H1 (cell line): ENCODE measurements around the gene CTNNBL1. TPM values are rescaled to one million over a fixed set of nuclear protein-coding genes. Genes with fewer than 3 reads are reported as not detected.

ENCODE experiments used
- CTCF ChIA-PET: fragments of 300-600 bp; sonication (Branson Sonifier 250); formaldehyde crosslinking; loops from one replicate; lab custom pipeline; 2021; ENCODE audit not compliant: partially characterized antibody; lab: Charles Lee
- POLR2A ChIA-PET: fragments of 300-600 bp; sonication (Branson Sonifier 250); formaldehyde crosslinking; loops from one replicate; lab custom pipeline; 2021; ENCODE audit warnings: inconsistent platforms; ENCODE audit not compliant: partially characterized antibody; lab: Charles Lee
- DNase-seq, 2 experiments: peaks; one replicate each; pipeline versions ENCODE4 v3.0.0 to v3.0.0-alpha.2; 2010 to 2022; ENCODE audit warnings: low spot score in 2 of 2, low read depth in 1 of 2, mixed read lengths in 1 of 2
- FAIRE-seq: peaks from 2 replicates; lab custom pipeline; 2011; peaks lifted over from hg19 to GRCh38; lab: Jason Lieb, UNC
- H2AFZ ChIP-seq: 2 replicates; pipeline ENCODE4 v1.8.1; 2012; ENCODE audit warnings: low read length, inconsistent platforms
- H2AK5ac ChIP-seq: 2 replicates; pipeline ENCODE4 v1.6.1; 2013; ENCODE audit warnings: low read depth, low read length
- H2BK120ac ChIP-seq: replicated peaks from 2 replicates; pipeline ENCODE3; 2013; ENCODE audit warnings: low read depth, low read length, inconsistent platforms
- H2BK12ac ChIP-seq: 2 replicates; pipeline ENCODE4 v1.6.1; 2013; ENCODE audit warnings: low read depth, low read length
- H2BK15ac ChIP-seq: 2 replicates; pipeline ENCODE4 v1.6.1; 2013; ENCODE audit warnings: low read length
- H2BK20ac ChIP-seq: 2 replicates; pipeline ENCODE4 v1.6.1; 2013; ENCODE audit warnings: low read length
- H2BK5ac ChIP-seq: 2 replicates; pipeline ENCODE4 v1.6.1; 2013; ENCODE audit warnings: low read depth, low read length
- H3K14ac ChIP-seq: 2 replicates; pipeline ENCODE4 v1.6.1; 2013; ENCODE audit warnings: inconsistent platforms; ENCODE audit not compliant: insufficient read length
- H3K18ac ChIP-seq: 2 replicates; pipeline ENCODE4 v1.6.1; 2013; ENCODE audit warnings: low read length; ENCODE audit errors: extremely low read depth
- H3K23ac ChIP-seq: 2 replicates; pipeline ENCODE4 v1.6.1; 2013; ENCODE audit warnings: inconsistent platforms; ENCODE audit not compliant: insufficient read length
- H3K23me2 ChIP-seq: 2 replicates; pipeline ENCODE4 v1.6.1; 2013; ENCODE audit warnings: low read depth, low read length
- H3K27ac ChIP-seq: 2 replicates; pipeline ENCODE4 v1.6.1; 2011; ENCODE audit warnings: low read depth, low read length, inconsistent platforms
- H3K27me3 ChIP-seq, 4 experiments: replicated peaks in 1 of 4; 1 replicate in 1 of 4; 2 replicates in 3 of 4; pipeline versions ENCODE4 v1.6.1 to v1.8.1; 2011 to 2013; ENCODE audit warnings: low read length in 3 of 4, mild to moderate bottlenecking in 3 of 4, inconsistent platforms in 2 of 4, mixed read lengths in 2 of 4, moderate library complexity in 1 of 4; ENCODE audit not compliant: control insufficient read depth in 3 of 4, insufficient read depth in 3 of 4; ENCODE audit errors: extremely low read depth in 1 of 4
- H3K36me3 ChIP-seq, 4 experiments: 2 replicates each; pipeline versions ENCODE4 v1.6.1 to v1.8.1; 2011 to 2013; ENCODE audit warnings: mild to moderate bottlenecking in 4 of 4, low read length in 3 of 4, moderate library complexity in 2 of 4, control low read depth in 1 of 4, inconsistent platforms in 1 of 4; ENCODE audit not compliant: insufficient read depth in 4 of 4, control insufficient read depth in 2 of 4
- H3K4ac ChIP-seq: replicated peaks from 2 replicates; pipeline ENCODE3; 2013; ENCODE audit warnings: low read length, low read depth, mixed read lengths, inconsistent platforms; ENCODE audit not compliant: insufficient read length
- H3K4me1 ChIP-seq, 4 experiments: replicated peaks in 1 of 4; 1 replicate in 1 of 4; 2 replicates in 3 of 4; pipeline versions ENCODE4 v1.6.1 to v1.8.1; 2011 to 2013; ENCODE audit warnings: low read length in 3 of 4, inconsistent platforms in 2 of 4, mixed read lengths in 1 of 4; ENCODE audit not compliant: insufficient read depth in 4 of 4, control insufficient read depth in 3 of 4
- H3K4me2 ChIP-seq, 2 experiments: 2 replicates each; pipeline versions ENCODE4 v1.6.1 to v1.8.1; 2011 to 2013; ENCODE audit warnings: low read depth in 2 of 2, low read length in 2 of 2, control low read depth in 1 of 2, inconsistent platforms in 1 of 2, mild to moderate bottlenecking in 1 of 2; ENCODE audit not compliant: insufficient read depth in 1 of 2
- H3K4me3 ChIP-seq, 4 experiments: fragments of 200-600, 300-600 bp in 1 of 4; sonication (generic), shearing (Covaris generic), sonication (Bioruptor Twin) in 1 of 4; 2 replicates each; pipeline versions ENCODE4 v1.5.1 to v1.8.1; 2011 to 2016; ENCODE audit warnings: low read length in 4 of 4, low read depth in 3 of 4, control low read depth in 2 of 4, inconsistent platforms in 2 of 4, mild to moderate bottlenecking in 2 of 4, mixed read lengths in 1 of 4, moderate library complexity in 1 of 4; ENCODE audit not compliant: insufficient read depth in 2 of 4; ENCODE audit errors: extremely low read depth in 1 of 4
- H3K56ac ChIP-seq: replicated peaks from 2 replicates; pipeline ENCODE3; 2013; ENCODE audit warnings: low read depth, mild to moderate bottlenecking, mixed read lengths, low read length, inconsistent platforms; ENCODE audit not compliant: insufficient read length
- H3K79me1 ChIP-seq: 2 replicates; pipeline ENCODE4 v1.6.1; 2013; ENCODE audit warnings: low read depth, low read length, control low read depth
- H3K79me2 ChIP-seq, 2 experiments: 2 replicates each; pipeline versions ENCODE4 v1.6.1 to v1.8.1; 2012 to 2013; ENCODE audit warnings: low read length in 2 of 2, mild to moderate bottlenecking in 2 of 2, inconsistent platforms in 1 of 2; ENCODE audit not compliant: insufficient read depth in 2 of 2, control insufficient read depth in 1 of 2
- H3K9ac ChIP-seq, 4 experiments: replicated peaks in 1 of 4; 1 replicate in 1 of 4; 2 replicates in 3 of 4; pipeline versions ENCODE4 v1.6.1 to v1.8.1; 2011 to 2013; ENCODE audit warnings: low read depth in 3 of 4, low read length in 3 of 4, control low read depth in 2 of 4, mild to moderate bottlenecking in 2 of 4, moderate library complexity in 2 of 4, inconsistent platforms in 1 of 4; ENCODE audit errors: extremely low read depth in 1 of 4
- H3K9me3 ChIP-seq, 2 experiments: 2 replicates each; pipeline versions ENCODE4 v1.6.1 to v1.8.1; 2012 to 2013; ENCODE audit warnings: mild to moderate bottlenecking in 2 of 2, moderate library complexity in 2 of 2, control low read depth in 1 of 2, inconsistent platforms in 1 of 2, low read depth in 1 of 2, low read length in 1 of 2, mixed read lengths in 1 of 2; ENCODE audit not compliant: insufficient read depth in 2 of 2
- H4K20me1 ChIP-seq, 2 experiments: replicated peaks in 1 of 2; 2 replicates each; pipeline versions ENCODE3 to v1.8.1; 2011 to 2013; ENCODE audit warnings: inconsistent platforms in 2 of 2, low read length in 2 of 2, mild to moderate bottlenecking in 1 of 2; ENCODE audit not compliant: insufficient read depth in 2 of 2, control insufficient read depth in 1 of 2
- H4K5ac ChIP-seq: 2 replicates; pipeline ENCODE4 v1.6.1; 2013; ENCODE audit warnings: low read length, low read depth, mixed read lengths, inconsistent platforms; ENCODE audit not compliant: insufficient read length
- H4K8ac ChIP-seq: 2 replicates; pipeline ENCODE4 v1.8.0; 2013; ENCODE audit warnings: mild to moderate bottlenecking, moderate library complexity, low read length, inconsistent platforms; ENCODE audit not compliant: insufficient read depth; ENCODE audit errors: extremely low read depth
- H4K91ac ChIP-seq: replicated peaks from 2 replicates; pipeline ENCODE3; 2013; ENCODE audit warnings: low read length, mixed read lengths, inconsistent platforms; ENCODE audit not compliant: insufficient read length
- CREB1 ChIP-seq: IDR thresholded peaks from 2 replicates; pipeline ENCODE4 v1.6.1; 2012; ENCODE audit warnings: inconsistent platforms
- GABPA ChIP-seq: IDR thresholded peaks from 2 replicates; pipeline ENCODE4 v1.6.1; 2011; ENCODE audit warnings: mild to moderate bottlenecking, low read length, moderate library complexity, borderline replicate concordance; ENCODE audit not compliant: insufficient read depth
- TBP ChIP-seq: IDR thresholded peaks from 2 replicates; pipeline ENCODE4 v1.6.1; 2011; ENCODE audit warnings: low read depth, low read length, improper control_type of control experiment
- whole genome bisulfite sequencing, 2 experiments: shearing (Covaris generic) in 1 of 2; methylation state at CpG; one replicate each; pipeline versions ENCODE4 v1.1.6 to v1.1.7; 2013 to 2015; ENCODE audit warnings: low lambda C conversion rate in 2 of 2, mixed read lengths in 2 of 2, inconsistent platforms in 1 of 2, low coverage in 1 of 2, missing lambda C conversion rate in 1 of 2; ENCODE audit not compliant: insufficient replicate concordance in 2 of 2, insufficient coverage in 1 of 2, insufficient read length in 1 of 2; ENCODE audit errors: extremely low coverage in 1 of 2, missing lambda C conversion rate in 1 of 2; 5-methylcytosine and 5-hydroxymethylcytosine counted together
- polyA plus RNA-seq, 7 experiments: library from polyadenylated mRNA; depleted of rRNA in 3 of 7; stranded (reverse) in 5 of 7; unstranded in 2 of 7; fragments of >200 nt in 5 of 7; fragments of 200-250 nt in 2 of 7; gene quantifications; 1 replicate in 5 of 7; 2 replicates in 1 of 7; 4 replicates in 1 of 7; pipeline versions ENCODE4 v1.2.1 to v1.2.3, GENCODE V29; 2011 to 2013; ENCODE audit warnings: missing spikeins in 2 of 7, mixed read lengths in 2 of 7
- total RNA-seq: library from RNA; stranded (reverse); fragmentation: NEBNext Ultra II Directional; extraction: Animal tissue kit (Norgen Biotek cat#: 25700); gene quantifications from 2 replicates; pipeline ENCODE4 v1.2.1, GENCODE V29; 2021

Gene CTNNBL1
- total and polyA plus RNA-seq, 2 of the 8 experiments (the other 6 are each of a cell fraction or from before 2014, with no cell fraction given): 19.6 to 81.6 TPM

- peaks cover 0 to 12% of the 10 kb centered on the region in 2 experiments; a peak in 2 of 4 replicates for H3K79me2 ChIP-seq
These were observed 21.3 kb downstream of the CTNNBL1 start for GRCh38 chr20:37714978-37715672.

More at GRCh38 chr20:37714978-37715672, 21.3 kb downstream of the CTNNBL1 start:
- H4K91ac ChIP-seq: no peak overlapping the region
- H4K20me1 ChIP-seq: no peaks in the 10 kb centered on the region
- H2BK20ac ChIP-seq: no peak overlapping the region
- H3K79me1 ChIP-seq: no peaks in the 10 kb centered on the region; the same call in 1 of the 2 replicates
- TF ChIP-seq GABPA: no peak
- TF ChIP-seq CREB1: no peak
- TF ChIP-seq TBP: no peak
- H3K23me2 ChIP-seq: no peaks in the 10 kb centered on the region
- no peak overlapping the region for H2AK5ac ChIP-seq
- no peak overlapping the region for H3K9ac ChIP-seq
- no peak overlapping the region for H3K14ac ChIP-seq
- DNase-seq (no peak), FAIRE-seq (no peak)
- H2AFZ ChIP-seq: no peak overlapping the region
- no peak overlapping the region for H2BK12ac ChIP-seq
- no peak overlapping the region for H3K27ac ChIP-seq
- H2BK15ac ChIP-seq: no peak overlapping the region
- H3K9me3 ChIP-seq: peaks cover 2 to 4% of the 10 kb centered on the region in 2 experiments; a peak in 1 of 4 replicates
- POLR2A ChIA-PET: interaction anchor here (0.5 kb wide), 1 partner anchor 128 kb away, joined by 3 read pairs; no protein-coding TSS in a partner anchor
- CTCF ChIA-PET: interaction anchor here (1.0 to 1.6 kb wide), 4 partner anchors 43 to 151 kb away, joined by 3 to 6 read pairs (median 4); no protein-coding TSS in a partner anchor
- no peaks in the 10 kb centered on the region for H3K27me3 ChIP-seq
- H3K36me3 ChIP-seq: peaks cover 0 to 3% (median 0%) of the 10 kb centered on the region in 4 experiments; a peak in 1 of 8 replicates
- no peak overlapping the region for H3K23ac ChIP-seq
- 90% methylated on average over 10 of the region's 10 CpGs; no CpG with 5 or more reads in 1 of the 2 experiments for WGBS, 2 experiments
- no peak overlapping the region for H3K56ac ChIP-seq
- H3K4me3 ChIP-seq: no peak overlapping the region
- H2BK120ac ChIP-seq: no peak overlapping the region
- H3K4me2 ChIP-seq: no peak overlapping the region
- no peak overlapping the region for H3K4ac ChIP-seq
- H2BK5ac ChIP-seq: no peak overlapping the region
- H3K18ac ChIP-seq: no peak overlapping the region
- 0 out of 7 replicates have a peak, but pooled peaks cover 0 to 5% (median 0%) of the 10 kb centered on the region in 4 experiments for H3K4me1 ChIP-seq
- no peak overlapping the region for H4K8ac ChIP-seq
- no peak overlapping the region for H4K5ac ChIP-seq
